PC-9 (cell line): ENCODE measurements around the gene CLDN6. TPM values are rescaled to one million over a fixed set of nuclear protein-coding genes. Genes with fewer than 3 reads are reported as not detected.

Experiments used
- BruUV-seq: library from RNA; stranded (reverse); fragments of 400-500 nt; replicated peaks from 2 replicates; lab custom pipeline; 2021; lab: Mats Ljungman, UMichigan
- CTCF ChIA-PET: fragments of 300-600 bp; sonication (Branson Sonifier 250); formaldehyde crosslinking; loops from one replicate; lab custom pipeline; 2022; ENCODE audit warnings: antibody characterized with exemption; lab: Charles Lee
- POLR2A ChIA-PET: fragments of 300-600 bp; sonication (Branson Sonifier 250); formaldehyde crosslinking; loops from one replicate; lab custom pipeline; 2022; ENCODE audit warnings: antibody characterized with exemption; ENCODE audit not compliant: unreplicated experiment; lab: Charles Lee
- DNase-seq, 2 experiments: peaks; one replicate each; pipeline versions ENCODE4 v3.0.0 to v3.0.0-alpha.2; 2015 to 2022; ENCODE audit warnings: mixed read lengths in 1 of 2
- H2AFZ ChIP-seq: fragments of 200-600 bp; sonication (generic); 2 replicates; pipeline ENCODE4 v1.8.1; 2017; ENCODE audit warnings: antibody characterized with exemption
- H3F3A ChIP-seq: fragments of 200-600 bp; sonication (generic); 2 replicates; pipeline ENCODE4 v1.8.1; 2017; ENCODE audit warnings: antibody characterized with exemption, mild to moderate bottlenecking, low read depth; ENCODE audit not compliant: insufficient read depth
- H3K27ac ChIP-seq: fragments of 200-600 bp; sonication (generic); 2 replicates; pipeline ENCODE4 v1.6.1; 2016; ENCODE audit warnings: mixed run types
- H3K27me3 ChIP-seq: fragments of 200-600 bp; sonication (generic); 2 replicates; pipeline ENCODE4 v1.6.1; 2016; ENCODE audit warnings: low read depth, mixed run types; ENCODE audit not compliant: insufficient read depth
- H3K36me3 ChIP-seq: fragments of 200-600 bp; sonication (generic); 2 replicates; pipeline ENCODE4 v1.6.1; 2016; ENCODE audit warnings: low read depth, mixed run types
- H3K4me1 ChIP-seq: fragments of 200-600 bp; sonication (generic); replicated peaks from 2 replicates; pipeline ENCODE4 v1.6.1; 2016; ENCODE audit warnings: mixed run types; ENCODE audit not compliant: insufficient read depth
- H3K4me2 ChIP-seq: fragments of 200-600 bp; sonication (generic); 2 replicates; pipeline ENCODE4 v1.6.1; 2017; ENCODE audit warnings: mixed run types
- H3K4me3 ChIP-seq: fragments of 200-600 bp; sonication (generic); 2 replicates; pipeline ENCODE4 v1.6.1; 2016; ENCODE audit warnings: mixed run types
- H3K79me2 ChIP-seq: fragments of 200-600 bp; sonication (generic); 2 replicates; pipeline ENCODE4 v1.6.1; 2017; ENCODE audit warnings: low read depth, mixed run types
- H3K9me2 ChIP-seq: fragments of 200-600 bp; sonication (generic); 2 replicates; pipeline ENCODE4 v1.8.1; 2017; ENCODE audit warnings: mild to moderate bottlenecking; ENCODE audit not compliant: insufficient read depth
- H3K9me3 ChIP-seq: fragments of 200-600 bp; sonication (generic); 2 replicates; pipeline ENCODE4 v1.8.1; 2016; ENCODE audit warnings: low read depth; ENCODE audit not compliant: insufficient read depth
- H4K20me1 ChIP-seq: fragments of 200-600 bp; sonication (generic); 2 replicates; pipeline ENCODE4 v1.8.1; 2017; ENCODE audit not compliant: insufficient read depth
- EZH2 ChIP-seq: fragments of 200-600 bp; sonication (generic); IDR thresholded peaks from 2 replicates; pipeline ENCODE4 v1.8.0; 2017; ENCODE audit warnings: antibody characterized with exemption, low read depth
- intact Hi-C: fragments of 100-400 bp; cut with micrococcal nuclease; formaldehyde crosslinking; loops from one replicate; pipeline ENCODE4 v1.10.0; 2022; ENCODE audit not compliant: unreplicated experiment
- total RNA-seq: library from RNA; stranded (reverse); gene quantifications from 2 replicates; pipeline ENCODE4 v1.2.3, GENCODE V29; 2021
- TF ChIP-seq, protein P1 (sequence below): fragments of 200-600 bp; sonication (generic); conservative IDR thresholded peaks from 2 replicates; pipeline ENCODE4 v1.6.1; 2017; ENCODE audit warnings: mixed run types, antibody characterized with exemption, mild to moderate bottlenecking, moderate library complexity

Gene CLDN6
- total RNA-seq, 1 experiment from 2014 or later = 0.26 TPM

DNA sequence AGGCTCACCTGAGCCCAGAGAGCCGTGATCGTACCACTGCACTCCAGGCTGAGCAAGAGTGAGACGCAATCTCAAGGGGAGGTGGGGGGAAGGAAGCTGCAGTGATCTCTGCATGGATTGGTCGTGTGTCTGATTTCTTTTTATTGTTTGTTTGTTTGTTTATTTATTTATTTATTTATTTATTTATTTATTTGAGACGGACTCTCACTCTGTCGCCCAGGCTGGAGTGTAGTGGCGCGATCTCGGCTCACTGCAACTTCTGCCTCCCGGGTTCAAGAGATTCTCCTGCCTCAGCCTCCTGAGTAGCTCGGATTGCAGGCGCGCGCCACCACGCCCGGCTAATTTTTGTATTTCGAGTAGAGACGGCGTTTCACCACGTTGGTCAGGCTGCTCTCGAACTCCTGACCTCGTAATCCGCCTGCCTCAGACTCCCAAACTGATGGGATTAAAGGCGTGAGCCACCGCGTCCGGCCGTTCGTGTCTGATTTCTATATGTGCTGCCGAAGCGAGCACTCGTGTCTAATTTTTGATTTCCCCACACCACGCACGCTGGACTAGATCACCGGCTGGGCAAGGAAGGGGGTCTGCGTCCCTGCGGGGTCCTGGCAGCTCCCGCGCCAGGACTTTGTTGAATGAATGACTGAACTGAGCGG, 1.7 kb upstream of the CLDN6 start:
- Histone ChIP-seq H3K27me3 (no peaks in the 10 kb centered on the region), H3K4me2 (peak overlapping the region; percentile 80), H3K27ac (peak overlapping the region; percentile 97; the same call in 1 of the 2 replicates), H3K9me3 (no peaks in the 10 kb centered on the region), H3K4me3 (peak overlapping the region; percentile 76; the same call in 1 of the 2 replicates), H3K4me1 (peaks cover 14% of the 10 kb centered on the region), H2AFZ (peak overlapping the region; percentile 70), H3K36me3 (peaks cover 11% of the 10 kb centered on the region), H3K9me2 (no peaks in the 10 kb centered on the region), H4K20me1 (peaks cover 10% of the 10 kb centered on the region), H3K79me2 (peaks cover 22% of the 10 kb centered on the region), H3F3A (peaks cover 45% of the 10 kb centered on the region)
- BruUV-seq = no TSS peak
- ChIA-PET POLR2A (interaction anchor here (0.6 to 5.1 kb wide), 11 partner anchors 7 to 1332 kb away, joined by 3 to 87 read pairs (median 8); partner anchors contain the start of genes CLDN9, PAM16 and ZSCAN32), CTCF (interaction anchor here (0.6 to 1.3 kb wide), 5 partner anchors 12 to 931 kb away, joined by 3 to 6 read pairs (median 3); no protein-coding TSS in a partner anchor)
- TF ChIP-seq EZH2 = no peak
- TF ChIP-seq, protein P1, sequence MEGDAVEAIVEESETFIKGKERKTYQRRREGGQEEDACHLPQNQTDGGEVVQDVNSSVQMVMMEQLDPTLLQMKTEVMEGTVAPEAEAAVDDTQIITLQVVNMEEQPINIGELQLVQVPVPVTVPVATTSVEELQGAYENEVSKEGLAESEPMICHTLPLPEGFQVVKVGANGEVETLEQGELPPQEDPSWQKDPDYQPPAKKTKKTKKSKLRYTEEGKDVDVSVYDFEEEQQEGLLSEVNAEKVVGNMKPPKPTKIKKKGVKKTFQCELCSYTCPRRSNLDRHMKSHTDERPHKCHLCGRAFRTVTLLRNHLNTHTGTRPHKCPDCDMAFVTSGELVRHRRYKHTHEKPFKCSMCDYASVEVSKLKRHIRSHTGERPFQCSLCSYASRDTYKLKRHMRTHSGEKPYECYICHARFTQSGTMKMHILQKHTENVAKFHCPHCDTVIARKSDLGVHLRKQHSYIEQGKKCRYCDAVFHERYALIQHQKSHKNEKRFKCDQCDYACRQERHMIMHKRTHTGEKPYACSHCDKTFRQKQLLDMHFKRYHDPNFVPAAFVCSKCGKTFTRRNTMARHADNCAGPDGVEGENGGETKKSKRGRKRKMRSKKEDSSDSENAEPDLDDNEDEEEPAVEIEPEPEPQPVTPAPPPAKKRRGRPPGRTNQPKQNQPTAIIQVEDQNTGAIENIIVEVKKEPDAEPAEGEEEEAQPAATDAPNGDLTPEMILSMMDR = no peak
- intact Hi-C loops = loop anchor here (1.0 kb wide), 2 partner anchors 9 to 28 kb away; no protein-coding TSS in a partner anchor
- DNase-seq = no peak

GRCh38 chr16:3017344-3017743, 639 bp downstream of the CLDN6 start:
- TF ChIP-seq, protein P1 = no peak
- TF ChIP-seq EZH2 = no peak
- no peak overlapping the region for H3K4me2 ChIP-seq
- no peaks in the 10 kb centered on the region for H3K27me3 ChIP-seq
- ChIA-PET CTCF (no interaction called here), POLR2A (no interaction called here)
- peaks cover 59% of the 10 kb centered on the region for H3F3A ChIP-seq
- no peak overlapping the region for H2AFZ ChIP-seq
- H3K9me3 ChIP-seq = no peaks in the 10 kb centered on the region
- BruUV-seq = no TSS peak
- peaks cover 24% of the 10 kb centered on the region for H3K79me2 ChIP-seq
- peaks cover 8% of the 10 kb centered on the region for H3K36me3 ChIP-seq
- H4K20me1 ChIP-seq = peaks cover 6% of the 10 kb centered on the region; the same call in 1 of the 2 replicates
- intact Hi-C loops = no loop called here
- H3K9me2 ChIP-seq = no peaks in the 10 kb centered on the region
- no peak overlapping the region for H3K27ac ChIP-seq
- peaks cover 30% of the 10 kb centered on the region for H3K4me1 ChIP-seq
- no peak for DNase-seq
- no peak overlapping the region for H3K4me3 ChIP-seq

GRCh38 chr16:3015865-3016521, 2.0 kb downstream of the CLDN6 start:
- Histone ChIP-seq H3K4me1 (peaks cover 43% of the 10 kb centered on the region), H3K36me3 (no peaks in the 10 kb centered on the region), H3K79me2 (peaks cover 12% of the 10 kb centered on the region), H3K9me2 (no peaks in the 10 kb centered on the region), H3F3A (peaks cover 56% of the 10 kb centered on the region; the same call in 1 of the 2 replicates), H2AFZ (no peak overlapping the region), H3K9me3 (no peaks in the 10 kb centered on the region), H3K27me3 (no peaks in the 10 kb centered on the region), H4K20me1 (0 out of 2 replicates have a peak, but pooled peaks cover under 1% of the 10 kb centered on the region), H3K4me3 (no peak overlapping the region), H3K27ac (no peak overlapping the region), H3K4me2 (no peak overlapping the region)
- no peak for TF ChIP-seq EZH2
- TF ChIP-seq, protein P1 = no peak
- DNase-seq = peak in 1 of 2 experiments; percentile 23
- CTCF ChIA-PET = no interaction called here
- POLR2A ChIA-PET = no interaction called here
- no TSS peak for BruUV-seq
- intact Hi-C loops = no loop called here
